ENCODE results near the gene FBXL20. TPM values are rescaled to one million over a fixed set of nuclear protein-coding genes. Genes with fewer than 3 reads are reported as not detected.

FBXL20 gene
- total RNA-seq, 5 donors from 2014 or later (not counting 1 experiment from before 2014, with no cell fraction given), result 23.5 to 30.0 (median 26.2) TPM

- H3K36me3 ChIP-seq (ENCODE audit: control insufficient read depth in 2 of 2, extremely low read depth in 1 of 2, insufficient read depth in 1 of 2, low read length in 1 of 2), result no peaks in the 10 kb centered on the region
- H3K4me1 ChIP-seq (ENCODE audit: control insufficient read depth in 1 of 2, extremely low read depth in 1 of 2, insufficient read depth in 2 of 2, low read length in 2 of 2), result peaks cover 6 to 29% of the 10 kb centered on the region in 2 experiments
- no peak overlapping the region for H3K27ac Mint-ChIP-seq
- H3K9me3 ChIP-seq, result no peaks in the 10 kb centered on the region
- H3K9me3 Mint-ChIP-seq, result no peaks in the 10 kb centered on the region
- POLR2A ChIA-PET, result no interaction called here
- peak overlapping the region in 1 of 3 donors; percentile 23 for H3K4me3 Mint-ChIP-seq
- DNase-seq (no peak), ATAC-seq (replicated peaks in 1 of 4) (no peak)
- WGBS (ENCODE audit: insufficient coverage), result no CpG with 5 or more reads among the region's 2 CpGs
- peaks cover 5 to 85% of the 10 kb centered on the region in 2 experiments for H3K27me3 ChIP-seq (replicated peaks in 1 of 2; ENCODE audit: control insufficient read depth in 2 of 2, extremely low read depth in 1 of 2, insufficient read depth in 2 of 2, low read length in 1 of 2)
- CTCF ChIA-PET, result no interaction called here
- no peak overlapping the region for H3K27ac ChIP-seq (ENCODE audit: low read length)
- H3K4me1 Mint-ChIP-seq, result peaks cover 20 to 27% (median 21%) of the 10 kb centered on the region in 3 donors
- peaks cover 3% of the 10 kb centered on the region for H3K36me3 Mint-ChIP-seq
- no peak overlapping the region for H3K4me3 ChIP-seq (ENCODE audit: control insufficient read depth in 1 of 2, extremely low read depth in 1 of 2, low read length in 1 of 2)
- H3K27me3 Mint-ChIP-seq, result peaks cover 22 to 60% of the 10 kb centered on the region in 2 donors
Measured at GRCh38 chr17:39227364-39227919, 174.0 kb downstream of the FBXL20 start.

- no peaks in the 10 kb centered on the region for H3K9me3 ChIP-seq
- H3K36me3 ChIP-seq (ENCODE audit: control insufficient read depth in 2 of 2, extremely low read depth in 1 of 2, insufficient read depth in 1 of 2, low read length in 1 of 2), result no peaks in the 10 kb centered on the region
- H3K27me3 Mint-ChIP-seq, result peaks cover 22 to 48% of the 10 kb centered on the region in 2 donors
- peaks cover 3% of the 10 kb centered on the region for H3K36me3 Mint-ChIP-seq
- H3K27ac ChIP-seq (ENCODE audit: low read length), result no peak overlapping the region
- H3K4me3 ChIP-seq (ENCODE audit: control insufficient read depth in 1 of 2, extremely low read depth in 1 of 2, low read length in 1 of 2), result peak overlapping the region; percentile 17 to 57
- no peaks in the 10 kb centered on the region for H3K9me3 Mint-ChIP-seq
- 4% methylated on average over 17 of the region's 24 CpGs for WGBS (ENCODE audit: insufficient coverage)
- peaks cover 6 to 18% of the 10 kb centered on the region in 2 experiments for H3K4me1 ChIP-seq (ENCODE audit: control insufficient read depth in 1 of 2, extremely low read depth in 1 of 2, insufficient read depth in 2 of 2, low read length in 2 of 2)
- H3K4me1 Mint-ChIP-seq, result peaks cover 10 to 14% (median 10%) of the 10 kb centered on the region in 3 donors
- POLR2A ChIA-PET, result interaction anchor here (0.5 to 0.9 kb wide), 3 partner anchors 12 to 1631 kb away, joined by 3 to 5 read pairs (median 5); no protein-coding TSS in a partner anchor
- H3K27ac Mint-ChIP-seq, result no peak overlapping the region
- DNase-seq (peak in 23 of 35 experiments; percentile 22 to 63 (median 45)), ATAC-seq (replicated peaks in 1 of 4) (peak; percentile 71 to 89 (median 76))
- H3K4me3 Mint-ChIP-seq, result peak overlapping the region; percentile 75 to 86 (median 76)
- peaks cover 5 to 76% of the 10 kb centered on the region in 2 experiments for H3K27me3 ChIP-seq (replicated peaks in 1 of 2; ENCODE audit: control insufficient read depth in 2 of 2, extremely low read depth in 1 of 2, insufficient read depth in 2 of 2, low read length in 1 of 2)
- CTCF ChIA-PET, result no interaction called here
Measured at GRCh38 chr17:39225959-39226683, 175.3 kb downstream of the FBXL20 start.

GRCh38 chr17:39225308-39225958, 176.0 kb downstream of the FBXL20 start, which contains the start of gene STAC2:
TSS of gene STAC2 (minus strand) at chr17:39225945. CDS start at chr17:39225502, 443 bp downstream.
- Histone ChIP-seq H3K27ac (ENCODE audit: low read length) (no peak within 1 kb of the TSS), H3K27me3 (replicated peaks in 1 of 2; ENCODE audit: control insufficient read depth in 2 of 2, extremely low read depth in 1 of 2, insufficient read depth in 2 of 2, low read length in 1 of 2) (peaks cover 5 to 70% of the 10 kb centered on the region in 2 experiments), H3K4me1 (ENCODE audit: control insufficient read depth in 1 of 2, extremely low read depth in 1 of 2, insufficient read depth in 2 of 2, low read length in 2 of 2) (peaks cover 6 to 18% of the 10 kb centered on the region in 2 experiments), H3K4me3 (ENCODE audit: control insufficient read depth in 1 of 2, extremely low read depth in 1 of 2, low read length in 1 of 2) (peak within 1 kb of the TSS; percentile 17 to 57), H3K36me3 (ENCODE audit: control insufficient read depth in 2 of 2, extremely low read depth in 1 of 2, insufficient read depth in 1 of 2, low read length in 1 of 2) (no peaks in the 10 kb centered on the region), H3K9me3 (no peaks in the 10 kb centered on the region)
- ATAC-seq (replicated peaks in 1 of 4) (peak; percentile 44 to 58 (median 48)), DNase-seq (no peak)
- peaks cover 3% of the 10 kb centered on the region for H3K36me3 Mint-ChIP-seq
- peaks cover 22 to 48% of the 10 kb centered on the region in 2 donors for H3K27me3 Mint-ChIP-seq
- ChIA-PET POLR2A (interaction anchor here (0.5 to 0.9 kb wide), 3 partner anchors 13 to 1630 kb away, joined by 3 to 5 read pairs (median 5); no protein-coding TSS in a partner anchor), CTCF (no interaction called here)
- H3K4me3 Mint-ChIP-seq, result peak within 1 kb of the TSS; percentile 75 to 86 (median 76)
- H3K27ac Mint-ChIP-seq, result no peak within 1 kb of the TSS
- no peaks in the 10 kb centered on the region for H3K9me3 Mint-ChIP-seq
- peaks cover 10 to 14% (median 10%) of the 10 kb centered on the region in 3 donors for H3K4me1 Mint-ChIP-seq
- 4% methylated on average over 43 of the region's 71 CpGs for WGBS (ENCODE audit: insufficient coverage)

- POLR2A ChIA-PET, result no interaction called here
- Histone ChIP-seq H3K36me3 (ENCODE audit: control insufficient read depth in 2 of 2, extremely low read depth in 1 of 2, insufficient read depth in 1 of 2, low read length in 1 of 2) (no peaks in the 10 kb centered on the region), H3K4me3 (ENCODE audit: control insufficient read depth in 1 of 2, extremely low read depth in 1 of 2, low read length in 1 of 2) (peak overlapping the region in 1 of 2 donors; percentile 29), H3K4me1 (ENCODE audit: control insufficient read depth in 1 of 2, extremely low read depth in 1 of 2, insufficient read depth in 2 of 2, low read length in 2 of 2) (peaks cover 6 to 18% of the 10 kb centered on the region in 2 experiments), H3K9me3 (no peaks in the 10 kb centered on the region), H3K27ac (ENCODE audit: low read length) (no peak overlapping the region), H3K27me3 (replicated peaks in 1 of 2; ENCODE audit: control insufficient read depth in 2 of 2, extremely low read depth in 1 of 2, insufficient read depth in 2 of 2, low read length in 1 of 2) (peaks cover 5 to 68% of the 10 kb centered on the region in 2 experiments)
- Mint-ChIP-seq H3K9me3 (no peaks in the 10 kb centered on the region), H3K27me3 (peaks cover 22 to 47% of the 10 kb centered on the region in 2 donors), H3K4me3 (peak overlapping the region; percentile 64 to 86 (median 72)), H3K27ac (no peak overlapping the region), H3K36me3 (peaks cover 3% of the 10 kb centered on the region), H3K4me1 (peaks cover 10 to 14% (median 10%) of the 10 kb centered on the region in 3 donors)
- CTCF ChIA-PET, result no interaction called here
- ATAC-seq (replicated peaks in 1 of 4), result peak; percentile 53 to 65 (median 62)
- 5% methylated on average over 62 of the region's 68 CpGs for WGBS (ENCODE audit: insufficient coverage)
- peak in 1 of 35 experiments; percentile 37 for DNase-seq
Measured at GRCh38 chr17:39224778-39225307, 176.6 kb downstream of the FBXL20 start.

GRCh38 chr17:39223907-39224777, 177.3 kb downstream of the FBXL20 start:
- ChIA-PET POLR2A (no interaction called here), CTCF (no interaction called here)
- Histone ChIP-seq H3K9me3 (no peaks in the 10 kb centered on the region), H3K36me3 (ENCODE audit: control insufficient read depth in 2 of 2, extremely low read depth in 1 of 2, insufficient read depth in 1 of 2, low read length in 1 of 2) (no peaks in the 10 kb centered on the region), H3K27me3 (replicated peaks in 1 of 2; ENCODE audit: control insufficient read depth in 2 of 2, extremely low read depth in 1 of 2, insufficient read depth in 2 of 2, low read length in 1 of 2) (peaks cover 5 to 67% of the 10 kb centered on the region in 2 experiments), H3K4me3 (ENCODE audit: control insufficient read depth in 1 of 2, extremely low read depth in 1 of 2, low read length in 1 of 2) (no peak overlapping the region), H3K27ac (ENCODE audit: low read length) (no peak overlapping the region), H3K4me1 (ENCODE audit: control insufficient read depth in 1 of 2, extremely low read depth in 1 of 2, insufficient read depth in 2 of 2, low read length in 2 of 2) (peaks cover 6 to 18% of the 10 kb centered on the region in 2 experiments)
- Mint-ChIP-seq H3K4me1 (peaks cover 10 to 14% (median 14%) of the 10 kb centered on the region in 3 donors), H3K36me3 (peaks cover 3% of the 10 kb centered on the region), H3K4me3 (peak overlapping the region; percentile 43 to 86 (median 51)), H3K27ac (no peak overlapping the region), H3K27me3 (peaks cover 17 to 46% of the 10 kb centered on the region in 2 donors), H3K9me3 (no peaks in the 10 kb centered on the region)
- no peak for DNase-seq
- ATAC-seq (replicated peaks in 1 of 4), result no peak
- WGBS (ENCODE audit: insufficient coverage), result 25% methylated on average over 12 of the region's 33 CpGs

All from T-cell (primary cell).